Measurements from ENCODE around the gene BIVM. TPM values are rescaled to one million over a fixed set of nuclear protein-coding genes. Genes with fewer than 3 reads are reported as not detected.

The BIVM gene
- total RNA-seq, 2 experiments from 2014 or later: 17.3 to 18.4 TPM

- Mint-ChIP-seq H3K4me3 (no peak overlapping the region), H3K36me3 (ENCODE audit: low read depth) (peaks cover 28% of the 10 kb centered on the region), H3K9me3 (no peaks in the 10 kb centered on the region), H3K4me1 (ENCODE audit: low read depth) (peaks cover 20% of the 10 kb centered on the region), H3K27me3 (no peaks in the 10 kb centered on the region), H3K27ac (no peak overlapping the region)
- ATAC-seq (no peak), DNase-seq (no peak)
- intact Hi-C loops (cut with micrococcal nuclease): no loop called here
- POLR2A ChIA-PET: no interaction called here
- TF ChIP-seq, protein P1, sequence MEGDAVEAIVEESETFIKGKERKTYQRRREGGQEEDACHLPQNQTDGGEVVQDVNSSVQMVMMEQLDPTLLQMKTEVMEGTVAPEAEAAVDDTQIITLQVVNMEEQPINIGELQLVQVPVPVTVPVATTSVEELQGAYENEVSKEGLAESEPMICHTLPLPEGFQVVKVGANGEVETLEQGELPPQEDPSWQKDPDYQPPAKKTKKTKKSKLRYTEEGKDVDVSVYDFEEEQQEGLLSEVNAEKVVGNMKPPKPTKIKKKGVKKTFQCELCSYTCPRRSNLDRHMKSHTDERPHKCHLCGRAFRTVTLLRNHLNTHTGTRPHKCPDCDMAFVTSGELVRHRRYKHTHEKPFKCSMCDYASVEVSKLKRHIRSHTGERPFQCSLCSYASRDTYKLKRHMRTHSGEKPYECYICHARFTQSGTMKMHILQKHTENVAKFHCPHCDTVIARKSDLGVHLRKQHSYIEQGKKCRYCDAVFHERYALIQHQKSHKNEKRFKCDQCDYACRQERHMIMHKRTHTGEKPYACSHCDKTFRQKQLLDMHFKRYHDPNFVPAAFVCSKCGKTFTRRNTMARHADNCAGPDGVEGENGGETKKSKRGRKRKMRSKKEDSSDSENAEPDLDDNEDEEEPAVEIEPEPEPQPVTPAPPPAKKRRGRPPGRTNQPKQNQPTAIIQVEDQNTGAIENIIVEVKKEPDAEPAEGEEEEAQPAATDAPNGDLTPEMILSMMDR (IDR thresholded peaks at IDR 0.05): no peak
- CTCF ChIA-PET: no interaction called here
Measured at GRCh38 chr13:102817241-102817640, 18.3 kb downstream of the BIVM start.

DNA sequence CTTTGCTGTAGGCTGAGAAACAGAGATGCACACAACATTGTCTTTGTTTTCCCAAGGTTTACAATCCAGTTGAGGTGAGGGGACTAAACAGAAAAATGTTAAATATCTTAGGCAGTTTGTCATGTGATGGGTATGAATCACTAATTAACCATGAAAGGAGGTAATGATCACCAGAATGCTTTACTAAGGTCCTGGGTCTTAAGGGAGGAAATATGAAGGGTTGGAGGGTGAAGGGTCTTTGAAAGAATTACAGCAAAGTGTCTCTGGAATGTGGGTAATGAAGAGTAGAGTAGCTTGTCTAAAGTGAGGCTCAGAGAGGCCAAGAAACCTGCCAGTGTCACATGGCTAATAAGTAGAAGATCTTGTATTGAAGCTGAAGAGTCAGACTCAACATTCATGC is 19.0 kb downstream of the BIVM start:
- H3K36me3 Mint-ChIP-seq (ENCODE audit: low read depth): peaks cover 30% of the 10 kb centered on the region
- intact Hi-C loops (cut with micrococcal nuclease): no loop called here
- no peak for ATAC-seq
- H3K9me3 Mint-ChIP-seq: no peaks in the 10 kb centered on the region
- peaks cover 13% of the 10 kb centered on the region for H3K4me1 Mint-ChIP-seq (ENCODE audit: low read depth)
- H3K27ac Mint-ChIP-seq: no peak overlapping the region
- ChIA-PET POLR2A (no interaction called here), CTCF (no interaction called here)
- TF ChIP-seq, protein P1 (IDR thresholded peaks at IDR 0.05): no peak
- no peaks in the 10 kb centered on the region for H3K27me3 Mint-ChIP-seq
- no peak for DNase-seq
- H3K4me3 Mint-ChIP-seq: no peak overlapping the region

DNA sequence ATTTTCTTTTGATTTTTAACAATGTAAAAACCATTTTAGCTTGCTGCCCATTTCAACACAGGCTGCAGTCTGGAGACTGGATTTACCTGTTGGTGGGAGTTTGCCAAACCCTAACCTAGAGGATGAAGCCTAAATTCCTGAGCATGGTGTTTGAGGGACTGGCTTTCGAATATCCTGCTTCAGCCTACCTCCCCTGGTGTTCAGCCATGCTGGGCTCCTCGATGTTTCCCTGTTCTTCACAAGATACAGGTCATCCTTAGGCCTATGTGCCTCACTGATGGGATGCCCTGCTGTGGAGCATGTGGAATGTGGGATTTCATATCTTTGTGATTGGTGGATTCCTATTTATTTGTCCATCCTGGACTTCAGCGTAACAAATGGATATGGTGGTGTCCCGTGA is 26.5 kb downstream of the BIVM start:
- no peak overlapping the region for H3K27ac Mint-ChIP-seq
- ChIA-PET CTCF (no interaction called here), POLR2A (no interaction called here)
- H3K27me3 Mint-ChIP-seq: no peaks in the 10 kb centered on the region
- no peaks in the 10 kb centered on the region for H3K4me1 Mint-ChIP-seq (ENCODE audit: low read depth)
- intact Hi-C loops (cut with micrococcal nuclease): no loop called here
- no peak for ATAC-seq
- TF ChIP-seq, protein P1 (IDR thresholded peaks at IDR 0.05): no peak
- H3K36me3 Mint-ChIP-seq (ENCODE audit: low read depth): peaks cover 24% of the 10 kb centered on the region
- no peak for DNase-seq
- H3K4me3 Mint-ChIP-seq: no peak overlapping the region
- no peaks in the 10 kb centered on the region for H3K9me3 Mint-ChIP-seq

DNA sequence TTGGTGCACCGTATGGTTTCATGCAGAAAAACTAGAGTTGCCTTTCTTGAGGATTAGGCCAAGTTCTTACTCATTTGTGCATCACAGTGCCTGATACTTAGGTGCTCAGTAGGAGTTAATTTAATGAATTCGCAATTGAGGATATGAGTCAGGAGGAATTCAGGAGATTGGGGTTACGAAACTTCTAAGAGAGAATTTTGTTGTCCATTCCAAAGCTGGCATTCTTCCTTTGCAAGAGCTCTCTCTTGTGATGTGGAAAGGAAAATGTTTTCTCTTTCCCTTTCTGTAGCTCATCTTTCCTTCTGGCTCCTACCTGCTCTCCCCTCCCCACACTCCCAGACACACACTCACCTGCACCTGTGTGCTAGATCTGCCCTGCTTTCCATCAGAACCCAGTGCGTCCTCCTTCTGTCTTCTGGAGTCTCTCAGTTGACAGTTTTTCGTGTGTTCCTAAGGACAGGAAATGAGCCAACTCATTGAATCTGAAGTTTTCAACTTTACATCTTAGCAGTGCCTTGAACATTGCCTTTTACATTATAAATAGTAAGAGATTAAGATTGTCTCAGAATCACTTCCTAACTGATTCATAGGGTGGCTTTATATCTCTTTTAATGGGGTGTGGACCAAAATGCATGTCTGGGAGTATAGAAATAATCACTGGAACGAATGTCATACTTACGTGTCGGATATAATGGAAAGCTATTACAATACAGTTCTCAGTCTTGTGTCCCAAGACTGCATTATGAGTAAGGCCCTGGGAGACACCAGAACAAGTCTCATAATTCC is 27.2 kb downstream of the BIVM start:
- TF ChIP-seq, protein P1 (IDR thresholded peaks at IDR 0.05): no peak
- no peak for DNase-seq
- Mint-ChIP-seq H3K36me3 (ENCODE audit: low read depth) (peaks cover 24% of the 10 kb centered on the region), H3K9me3 (no peaks in the 10 kb centered on the region), H3K27ac (no peak overlapping the region), H3K4me1 (ENCODE audit: low read depth) (no peaks in the 10 kb centered on the region), H3K27me3 (no peaks in the 10 kb centered on the region), H3K4me3 (no peak overlapping the region)
- CTCF ChIA-PET: no interaction called here
- no peak for ATAC-seq
- intact Hi-C loops (cut with micrococcal nuclease): no loop called here
- POLR2A ChIA-PET: no interaction called here

DNA sequence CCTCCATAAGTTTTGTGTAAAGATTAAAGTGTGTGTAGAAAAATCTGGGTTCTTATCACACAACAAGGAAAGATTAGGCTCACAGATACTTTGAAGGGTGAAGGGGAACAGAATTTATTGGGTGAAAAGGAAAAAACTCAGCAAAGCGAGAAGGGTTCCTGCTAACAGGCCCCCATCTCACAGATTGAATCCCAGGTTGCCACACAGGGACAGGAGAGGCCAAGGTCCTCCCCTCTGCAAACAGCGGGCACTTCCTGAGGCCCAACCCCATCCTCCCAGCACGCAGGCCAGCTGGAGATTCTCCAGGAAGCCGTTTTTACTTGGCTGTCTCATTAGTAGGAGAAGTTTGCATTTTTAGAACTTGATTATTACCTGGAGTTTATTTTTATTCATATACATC is 31.7 kb downstream of the BIVM start:
- no peaks in the 10 kb centered on the region for H3K4me1 Mint-ChIP-seq (ENCODE audit: low read depth)
- intact Hi-C loops (cut with micrococcal nuclease): no loop called here
- H3K27me3 Mint-ChIP-seq: no peaks in the 10 kb centered on the region
- H3K36me3 Mint-ChIP-seq (ENCODE audit: low read depth): peaks cover 9% of the 10 kb centered on the region
- TF ChIP-seq, protein P1 (IDR thresholded peaks at IDR 0.05): no peak
- no peak for ATAC-seq
- no peak for DNase-seq
- H3K27ac Mint-ChIP-seq: no peak overlapping the region
- ChIA-PET CTCF (no interaction called here), POLR2A (no interaction called here)
- H3K9me3 Mint-ChIP-seq: no peaks in the 10 kb centered on the region
- no peak overlapping the region for H3K4me3 Mint-ChIP-seq

Measured in activated CD8-positive, alpha-beta T cell treated with anti-CD3 and anti-CD28 coated beads for 36 hours (primary cell).